Right lobe of liver (tissue), 4 donors: ENCODE data around the gene CRISP2.

ENCODE experiments used
- POLR2A ChIP-seq: fragments of 450-650 bp; IDR thresholded peaks from one replicate; pipeline ENCODE4 v1.6.1; 2017; ENCODE audit warnings: antibody characterized with exemption, mild to moderate bottlenecking
- TF ChIP-seq, protein P1 (sequence below), 4 donors: fragments of 200-600 bp in 3 of 4; fragments of 450-650 bp in 1 of 4; IDR thresholded peaks; one replicate each; pipeline versions ENCODE4 v1.5.1 to v1.8.0; 2016 to 2022; ENCODE audit warnings: antibody characterized with exemption in 4 of 4, mild to moderate bottlenecking in 2 of 4
- donor health status: DM: no; HTN: no; CAD: no.
- donor health status: DM: no; HTN: no; CAD: no.
- donor health status: DM: no; HTN: yes; CAD: no.

DNA sequence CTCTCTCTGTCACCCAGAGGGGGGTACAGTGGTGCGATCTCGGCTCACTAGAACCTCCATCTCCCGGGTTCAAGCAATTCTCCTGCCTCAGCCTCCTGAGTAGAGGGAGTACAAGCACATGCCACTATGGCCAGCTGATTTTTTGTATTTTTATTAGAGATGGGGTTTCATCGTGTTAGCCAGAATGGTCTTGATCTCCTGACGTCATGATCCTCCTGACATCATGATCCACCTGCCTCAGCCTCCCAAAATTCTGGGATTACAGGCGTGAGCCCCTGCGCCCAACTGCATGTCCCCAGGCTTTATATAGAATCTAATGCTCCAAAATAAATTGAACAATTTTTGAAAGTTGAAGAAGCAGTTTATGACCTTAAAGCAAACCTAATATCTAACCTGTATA, 7.0 kb upstream of the CRISP2 start:
- TF ChIP-seq, protein P1, sequence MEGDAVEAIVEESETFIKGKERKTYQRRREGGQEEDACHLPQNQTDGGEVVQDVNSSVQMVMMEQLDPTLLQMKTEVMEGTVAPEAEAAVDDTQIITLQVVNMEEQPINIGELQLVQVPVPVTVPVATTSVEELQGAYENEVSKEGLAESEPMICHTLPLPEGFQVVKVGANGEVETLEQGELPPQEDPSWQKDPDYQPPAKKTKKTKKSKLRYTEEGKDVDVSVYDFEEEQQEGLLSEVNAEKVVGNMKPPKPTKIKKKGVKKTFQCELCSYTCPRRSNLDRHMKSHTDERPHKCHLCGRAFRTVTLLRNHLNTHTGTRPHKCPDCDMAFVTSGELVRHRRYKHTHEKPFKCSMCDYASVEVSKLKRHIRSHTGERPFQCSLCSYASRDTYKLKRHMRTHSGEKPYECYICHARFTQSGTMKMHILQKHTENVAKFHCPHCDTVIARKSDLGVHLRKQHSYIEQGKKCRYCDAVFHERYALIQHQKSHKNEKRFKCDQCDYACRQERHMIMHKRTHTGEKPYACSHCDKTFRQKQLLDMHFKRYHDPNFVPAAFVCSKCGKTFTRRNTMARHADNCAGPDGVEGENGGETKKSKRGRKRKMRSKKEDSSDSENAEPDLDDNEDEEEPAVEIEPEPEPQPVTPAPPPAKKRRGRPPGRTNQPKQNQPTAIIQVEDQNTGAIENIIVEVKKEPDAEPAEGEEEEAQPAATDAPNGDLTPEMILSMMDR (IDR thresholded peaks at IDR 0.05) = no peak
- no peak for TF ChIP-seq POLR2A
